Measurements from ENCODE around the gene RASSF1. TPM values are rescaled to one million over a fixed set of nuclear protein-coding genes. Genes with fewer than 3 reads are reported as not detected.
A peak's percentile ranks its signal among the peaks of the same experiment; 100 is the strongest.

RASSF1 gene
- total RNA-seq, 1 experiment from 2014 or later: 15.8 TPM

DNA sequence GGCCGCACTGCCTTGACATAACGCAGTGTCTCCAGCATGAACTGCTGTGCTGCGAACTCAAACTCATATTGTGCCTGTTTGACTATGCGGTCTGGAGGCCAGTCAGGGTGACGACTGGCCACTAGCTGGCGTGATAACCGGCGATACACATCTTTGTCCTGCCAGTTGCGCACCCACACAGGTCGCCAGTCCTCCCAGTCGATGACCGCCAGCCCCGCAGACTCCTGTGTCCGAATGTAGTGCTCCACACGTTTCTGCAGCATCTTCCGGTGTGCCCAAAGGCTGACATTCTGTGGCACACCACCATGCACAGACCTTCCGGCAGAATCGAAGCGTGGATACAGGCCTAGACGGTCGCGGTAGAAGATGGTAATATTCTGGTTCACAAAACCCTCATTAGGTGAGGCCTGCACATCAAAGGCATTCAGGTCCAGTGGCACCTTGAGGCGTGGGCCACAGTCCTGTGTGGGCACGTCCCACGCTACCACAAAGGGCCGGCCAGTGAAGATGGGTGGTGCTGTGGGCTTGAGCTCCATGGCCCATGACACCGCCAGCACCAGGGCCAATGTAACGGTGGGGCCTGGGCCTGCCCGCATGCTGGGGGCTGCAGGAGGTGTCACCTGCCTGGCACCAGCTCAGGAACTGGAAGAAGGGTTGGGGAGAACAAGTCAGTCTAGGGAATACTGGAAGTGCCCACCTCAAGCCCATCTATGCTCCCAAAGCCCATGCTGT, 20.6 kb downstream of the RASSF1 start:
- Histone ChIP-seq H3K27me3 (ENCODE audit: insufficient read depth, low read length) (no peaks in the 10 kb centered on the region), H3K14ac (ENCODE audit: insufficient read depth, low read length) (no peak overlapping the region), H3K4me1 (ENCODE audit: insufficient read depth, low read length) (peaks cover 6% of the 10 kb centered on the region; the same call in 1 of the 2 replicates), H3K9ac (ENCODE audit: extremely low read depth, insufficient read length, low read length) (peak overlapping the region; percentile 72), H3K9me3 (ENCODE audit: control insufficient read depth, low read depth, low read length) (no peaks in the 10 kb centered on the region), H3T11ph (ENCODE audit: low read length) (no peak overlapping the region), H3K79me2 (ENCODE audit: insufficient read depth, low read length) (peaks cover 5% of the 10 kb centered on the region; the same call in 1 of the 2 replicates), H3K56ac (ENCODE audit: insufficient read length, low read depth, low read length) (no peak overlapping the region), H4K20me1 (ENCODE audit: control insufficient read depth, insufficient read depth, insufficient read length) (no peaks in the 10 kb centered on the region), H2BK120ac (ENCODE audit: low read depth, low read length, poor library complexity, severe bottlenecking) (no peak overlapping the region), H2AFZ (ENCODE audit: low read length) (no peak overlapping the region), H4K91ac (ENCODE audit: insufficient read length, low read depth, low read length) (no peak overlapping the region), H3K23me2 (ENCODE audit: insufficient read length, low read depth, low read length, poor library complexity, severe bottlenecking) (peaks cover 15% of the 10 kb centered on the region), H4K8ac (replicated peaks; ENCODE audit: insufficient read length, low read depth, low read length) (no peak overlapping the region), H3K79me1 (ENCODE audit: insufficient read depth, low read depth, low read length, poor library complexity, severe bottlenecking) (no peaks in the 10 kb centered on the region), H2BK15ac (ENCODE audit: low read depth, low read length) (no peak overlapping the region), H3K4ac (ENCODE audit: low read depth, low read length) (no peak overlapping the region), H3K27ac (ENCODE audit: insufficient read length, low read depth, low read length) (no peak overlapping the region), H3K4me2 (ENCODE audit: insufficient read depth, insufficient read length, low read length) (peak overlapping the region; percentile 83), H3K18ac (ENCODE audit: insufficient read length, low read depth, low read length) (no peak overlapping the region), H2BK20ac (ENCODE audit: low read depth, low read length, poor library complexity, severe bottlenecking) (no peak overlapping the region), H2BK5ac (ENCODE audit: insufficient read length, low read length) (no peak overlapping the region), H4K5ac (ENCODE audit: insufficient read length, low read depth, low read length) (no peak overlapping the region), H2BK12ac (ENCODE audit: insufficient read length, low read depth, low read length) (no peak overlapping the region), H3K23ac (ENCODE audit: insufficient read length, low read depth, low read length) (no peak overlapping the region), H2AK5ac (ENCODE audit: insufficient read length, low read length) (no peak overlapping the region)
- peak overlapping the region in 2 of 3 experiments; percentile 92 to 93; a peak in 3 of 7 replicates for H3K27ac Mint-ChIP-seq
- TF ChIP-seq, protein P1, sequence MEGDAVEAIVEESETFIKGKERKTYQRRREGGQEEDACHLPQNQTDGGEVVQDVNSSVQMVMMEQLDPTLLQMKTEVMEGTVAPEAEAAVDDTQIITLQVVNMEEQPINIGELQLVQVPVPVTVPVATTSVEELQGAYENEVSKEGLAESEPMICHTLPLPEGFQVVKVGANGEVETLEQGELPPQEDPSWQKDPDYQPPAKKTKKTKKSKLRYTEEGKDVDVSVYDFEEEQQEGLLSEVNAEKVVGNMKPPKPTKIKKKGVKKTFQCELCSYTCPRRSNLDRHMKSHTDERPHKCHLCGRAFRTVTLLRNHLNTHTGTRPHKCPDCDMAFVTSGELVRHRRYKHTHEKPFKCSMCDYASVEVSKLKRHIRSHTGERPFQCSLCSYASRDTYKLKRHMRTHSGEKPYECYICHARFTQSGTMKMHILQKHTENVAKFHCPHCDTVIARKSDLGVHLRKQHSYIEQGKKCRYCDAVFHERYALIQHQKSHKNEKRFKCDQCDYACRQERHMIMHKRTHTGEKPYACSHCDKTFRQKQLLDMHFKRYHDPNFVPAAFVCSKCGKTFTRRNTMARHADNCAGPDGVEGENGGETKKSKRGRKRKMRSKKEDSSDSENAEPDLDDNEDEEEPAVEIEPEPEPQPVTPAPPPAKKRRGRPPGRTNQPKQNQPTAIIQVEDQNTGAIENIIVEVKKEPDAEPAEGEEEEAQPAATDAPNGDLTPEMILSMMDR (conservative IDR thresholded peaks at IDR 0.05): no peak
- no peaks in the 10 kb centered on the region for H3K27me3 Mint-ChIP-seq (ENCODE audit: low read depth)
- H3K9me3 Mint-ChIP-seq: no peaks in the 10 kb centered on the region
- no CpG with 5 or more reads among the region's 29 CpGs for whole genome bisulfite sequencing (ENCODE audit: extremely low coverage, insufficient read length, low lambda C conversion rate)
- H3K4me3 Mint-ChIP-seq: peak overlapping the region; percentile 85 to 97
- no peak for DNase-seq
- peaks cover 27 to 42% of the 10 kb centered on the region in 2 experiments for H3K4me1 Mint-ChIP-seq
- peaks cover 42 to 59% (median 46%) of the 10 kb centered on the region in 3 experiments for H3K36me3 Mint-ChIP-seq (ENCODE audit: insufficient read depth in 1 of 3, low read depth in 3 of 3)
